Heart left ventricle (tissue), 16 donors: Measurements from ENCODE around the gene CTU1. TPM values are rescaled to one million over a fixed set of nuclear protein-coding genes. Genes with fewer than 3 reads are reported as not detected.

ENCODE experiments used
- ATAC-seq, 4 donors: fragments of 200-7000 bp; cut with Tn5 transposase; one replicate each; pipeline ENCODE4 v1.9.1; 2020 to 2022; ENCODE audit warnings: moderate library complexity in 4 of 4, mild to moderate bottlenecking in 3 of 4, moderate number of reproducible peaks in 1 of 4
- DNase-seq, 5 donors: peaks; one replicate each; pipeline ENCODE4 v3.0.0-alpha.2; 2020
- H3K27ac ChIP-seq, 12 donors: fragments of 200-600 bp; sonication (generic) in 4 of 12; one replicate each; pipeline versions ENCODE4 v1.5.0 to v1.8.0; 2016 to 2022; ENCODE audit warnings: mild to moderate bottlenecking in 2 of 12
- H3K27me3 ChIP-seq, 9 donors: fragments of 200-600 bp; sonication (generic) in 2 of 9; one replicate each; pipeline versions ENCODE4 v1.5.1 to v1.8.0; 2016 to 2022; ENCODE audit warnings: mild to moderate bottlenecking in 3 of 9
- H3K36me3 ChIP-seq, 9 donors: fragments of 200-600 bp; sonication (generic) in 2 of 9; one replicate each; pipeline versions ENCODE4 v1.5.0 to v1.8.0; 2018 to 2022; ENCODE audit warnings: mild to moderate bottlenecking in 2 of 9
- H3K4me1 ChIP-seq, 12 donors: fragments of 200-600 bp; sonication (generic) in 4 of 12; one replicate each; pipeline versions ENCODE4 v1.5.0 to v1.8.0; 2016 to 2022; ENCODE audit warnings: mild to moderate bottlenecking in 3 of 12
- H3K4me3 ChIP-seq, 12 donors: fragments of 200-600 bp; sonication (generic) in 4 of 12; one replicate each; pipeline versions ENCODE4 v1.5.0 to v1.8.0; 2017 to 2022; ENCODE audit warnings: mild to moderate bottlenecking in 9 of 12, moderate library complexity in 4 of 12
- H3K9me3 ChIP-seq, 12 donors: fragments of 200-600 bp; sonication (generic) in 4 of 12; one replicate each; pipeline versions ENCODE4 v1.5.0 to v1.8.0; 2016 to 2022; ENCODE audit warnings: mild to moderate bottlenecking in 1 of 12
- CTCF ChIP-seq, 12 donors: fragments of 200-600 bp; sonication (generic) in 4 of 12; IDR thresholded peaks; one replicate each; pipeline versions ENCODE4 v1.5.0 to v1.8.0; 2018 to 2022; ENCODE audit warnings: antibody characterized with exemption in 12 of 12, mild to moderate bottlenecking in 5 of 12
- POLR2A ChIP-seq, 2 donors: fragments of 450-650 bp; IDR thresholded peaks; one replicate each; pipeline ENCODE4 v1.6.1; 2017; ENCODE audit warnings: antibody characterized with exemption in 2 of 2, mild to moderate bottlenecking in 2 of 2, moderate library complexity in 2 of 2
- WGBS, 4 donors: extraction: QIAGEN DNeasy Blood & Tissue Kit in 2 of 4; methylation state at CpG; one replicate each; pipeline versions ENCODE4 v1.1.5 to v1.1.7; 2013 to 2018; 5-methylcytosine and 5-hydroxymethylcytosine counted together
- intact Hi-C, 10 donors: fragments of 100-400 bp; cut with DNase I; formaldehyde crosslinking; loops; one replicate each; pipeline versions ENCODE4 v1.11.1 to v1.14.2; 2022
- polyA plus RNA-seq, 2 donors: library from polyadenylated mRNA; stranded (reverse); fragments of 200-250 nt; gene quantifications; one replicate each; pipeline ENCODE4 v1.2.3, GENCODE V29; 2013
- total RNA-seq, 9 donors: library from RNA; depleted of rRNA in 2 of 9; stranded (reverse); fragments of >200 nt in 2 of 9; fragmentation: NEBNext Ultra II Directional in 3 of 9; extraction: Animal tissue kit (Norgen Biotek cat#: 25700) in 3 of 9; gene quantifications; one replicate each; pipeline versions ENCODE4 v1.1.0 to v1.2.4, GENCODE V29; 2016 to 2023
- donor health status: ischemic (EF 13 %, LVEDD 7.1; RV severe dilation, severe dysfunction).
- donor health status: healthy with polysubstance abuse.
- donor health status: DM: no; HTN: yes; CAD: no.
- donor health status: DM: no; HTN: no; CAD: no.
- donor health status: ischemic (EF 25% LVEDD 6.9; RV normal size, moderate dysfunction).
- donor health status: ischemic (EF 25% LVEDD 5.7; RV mildly dilated, moderate dysfunction).
- donor health status: healthy.
- donor health status: DM: yes; HTN: yes; CAD: no.
- donor health status: ischemic (EF 35%, LVEDD 5.7; RV mildly dilated, moderate dysfunction).
- donor health status: nonischemic (EF 11% LVEDD 7.7; RV severe dilation, severe dysfunction).
- donor health status: DM: yes; HTN: yes; CAD: no.
- donor health status: PGD.
- donor health status: ischemic (EF 29% LVEDD 5.4; RV normal size, mild dysfunction).
- donor health status: nonischemic (EF 23%, LVEDD 6.1; RV moderate dilation, normal function).

CTU1 gene
- total and polyA plus RNA-seq, 11 donors: 1.4 to 11.2 (median 3.9) TPM

GRCh38 chr19:51063664-51064063, 44.5 kb downstream of the CTU1 start:
- peaks cover 0 to 38% (median 8%) of the 10 kb centered on the region in 9 donors for H3K27me3 ChIP-seq
- H3K27ac ChIP-seq: no peak overlapping the region
- WGBS, 4 donors: 80 to 98% (median 92%) methylated on average over 7 of the region's 7 CpGs
- intact Hi-C loops: no loop called here
- H3K36me3 ChIP-seq: no peaks in the 10 kb centered on the region
- DNase-seq: no peak
- H3K4me1 ChIP-seq: peaks cover 0 to 15% (median 5%) of the 10 kb centered on the region in 12 donors
- H3K4me3 ChIP-seq: no peak overlapping the region
- TF ChIP-seq POLR2A (IDR thresholded peaks at IDR 0.05) (no peak), CTCF (IDR thresholded peaks at IDR 0.05) (no peak)
- no peak for ATAC-seq
- H3K9me3 ChIP-seq: no peaks in the 10 kb centered on the region

GRCh38 chr19:51060973-51061372, 47.2 kb downstream of the CTU1 start:
- Histone ChIP-seq H3K4me3 (no peak overlapping the region), H3K4me1 (peaks cover 0 to 15% (median 5%) of the 10 kb centered on the region in 12 donors), H3K27me3 (peaks cover 0 to 34% (median 8%) of the 10 kb centered on the region in 9 donors), H3K36me3 (no peaks in the 10 kb centered on the region), H3K9me3 (no peaks in the 10 kb centered on the region), H3K27ac (no peak overlapping the region)
- 0% methylated on average over 1 of the region's 1 CpG for WGBS, 4 donors
- intact Hi-C loops: no loop called here
- ATAC-seq (no peak), DNase-seq (no peak)
- TF ChIP-seq CTCF (IDR thresholded peaks at IDR 0.05) (no peak), POLR2A (IDR thresholded peaks at IDR 0.05) (no peak)

- DNase-seq (no peak), ATAC-seq (no peak)
- TF ChIP-seq POLR2A (IDR thresholded peaks at IDR 0.05): no peak
- TF ChIP-seq CTCF (IDR thresholded peaks at IDR 0.05): no peak
- Histone ChIP-seq H3K4me3 (no peak overlapping the region), H3K9me3 (no peaks in the 10 kb centered on the region), H3K27ac (no peak overlapping the region), H3K36me3 (no peaks in the 10 kb centered on the region), H3K4me1 (peaks cover 0 to 10% (median 5%) of the 10 kb centered on the region in 12 donors), H3K27me3 (peaks cover 0 to 28% (median 8%) of the 10 kb centered on the region in 9 donors)
- intact Hi-C loops: no loop called here
- WGBS, 4 donors: 62 to 70% (median 66%) methylated on average over 4 of the region's 4 CpGs
These were observed 47.9 kb downstream of the CTU1 start for GRCh38 chr19:51060336-51060735.

GRCh38 chr19:51059715-51060114, 48.5 kb downstream of the CTU1 start:
- no peaks in the 10 kb centered on the region for H3K36me3 ChIP-seq

More at GRCh38 chr19:51059715-51060114, 48.5 kb downstream of the CTU1 start:
- intact Hi-C loops: no loop called here
- Histone ChIP-seq H3K27ac (no peak overlapping the region), H3K4me3 (no peak overlapping the region), H3K27me3 (peaks cover 0 to 21% (median 7%) of the 10 kb centered on the region in 9 donors), H3K4me1 (peaks cover 0 to 3% (median under 1%) of the 10 kb centered on the region in 12 donors), H3K9me3 (no peaks in the 10 kb centered on the region)
- TF ChIP-seq POLR2A (IDR thresholded peaks at IDR 0.05) (no peak), CTCF (IDR thresholded peaks at IDR 0.05) (no peak)
- ATAC-seq: no peak
- no peak for DNase-seq
- 75 to 84% (median 80%) methylated on average over 7 of the region's 7 CpGs for WGBS, 4 donors
